ENCODE data around the gene MET. TPM values are rescaled to one million over a fixed set of nuclear protein-coding genes. Genes with fewer than 3 reads are reported as not detected.

Gene MET
- total RNA-seq, 1 experiment from 2014 or later = 5.0 TPM

GRCh38 chr7:116783666-116784318 is 111.8 kb downstream of the MET start:
- Mint-ChIP-seq H3K4me3 (no peak overlapping the region), H3K9me3 (no peaks in the 10 kb centered on the region), H3K27ac (no peak overlapping the region), H3K4me1 (peaks cover 29 to 30% of the 10 kb centered on the region in 2 experiments), H3K36me3 (ENCODE audit: insufficient read depth in 1 of 3, low read depth in 3 of 3) (no peaks in the 10 kb centered on the region), H3K27me3 (ENCODE audit: low read depth) (no peaks in the 10 kb centered on the region; the same call in 1 of the 2 replicates)
- Histone ChIP-seq H4K5ac (ENCODE audit: insufficient read length, low read depth, low read length) (no peak overlapping the region), H3K9me3 (ENCODE audit: control insufficient read depth, low read depth, low read length) (no peaks in the 10 kb centered on the region), H2AK5ac (ENCODE audit: insufficient read length, low read length) (no peak overlapping the region), H2BK120ac (ENCODE audit: low read depth, low read length, poor library complexity, severe bottlenecking) (no peak overlapping the region), H3K4me1 (ENCODE audit: insufficient read depth, low read length) (peaks cover 6% of the 10 kb centered on the region; the same call in 1 of the 2 replicates), H3K14ac (ENCODE audit: insufficient read depth, low read length) (no peak overlapping the region), H3K23ac (ENCODE audit: insufficient read length, low read depth, low read length) (no peak overlapping the region), H4K8ac (replicated peaks; ENCODE audit: insufficient read length, low read depth, low read length) (no peak overlapping the region), H2BK12ac (ENCODE audit: insufficient read length, low read depth, low read length) (no peak overlapping the region), H3K27me3 (ENCODE audit: insufficient read depth, low read length) (no peaks in the 10 kb centered on the region), H2AFZ (ENCODE audit: low read length) (no peak overlapping the region), H3K4me2 (ENCODE audit: insufficient read depth, insufficient read length, low read length) (no peak overlapping the region), H3K9ac (ENCODE audit: extremely low read depth, insufficient read length, low read length) (no peak overlapping the region), H3K27ac (ENCODE audit: insufficient read length, low read depth, low read length) (no peak overlapping the region), H3K18ac (ENCODE audit: insufficient read length, low read depth, low read length) (no peak overlapping the region), H2BK5ac (ENCODE audit: insufficient read length, low read length) (no peak overlapping the region), H3K79me2 (ENCODE audit: insufficient read depth, low read length) (no peaks in the 10 kb centered on the region), H2BK20ac (ENCODE audit: low read depth, low read length, poor library complexity, severe bottlenecking) (no peak overlapping the region), H3K56ac (ENCODE audit: insufficient read length, low read depth, low read length) (no peak overlapping the region), H3K23me2 (ENCODE audit: insufficient read length, low read depth, low read length, poor library complexity, severe bottlenecking) (no peaks in the 10 kb centered on the region), H4K20me1 (ENCODE audit: control insufficient read depth, insufficient read depth, insufficient read length) (no peaks in the 10 kb centered on the region), H3K4ac (ENCODE audit: low read depth, low read length) (no peak overlapping the region), H4K91ac (ENCODE audit: insufficient read length, low read depth, low read length) (no peak overlapping the region), H2BK15ac (ENCODE audit: low read depth, low read length) (no peak overlapping the region), H3T11ph (ENCODE audit: low read length) (no peak overlapping the region), H3K79me1 (ENCODE audit: insufficient read depth, low read depth, low read length, poor library complexity, severe bottlenecking) (no peaks in the 10 kb centered on the region)
- TF ChIP-seq, protein P1, sequence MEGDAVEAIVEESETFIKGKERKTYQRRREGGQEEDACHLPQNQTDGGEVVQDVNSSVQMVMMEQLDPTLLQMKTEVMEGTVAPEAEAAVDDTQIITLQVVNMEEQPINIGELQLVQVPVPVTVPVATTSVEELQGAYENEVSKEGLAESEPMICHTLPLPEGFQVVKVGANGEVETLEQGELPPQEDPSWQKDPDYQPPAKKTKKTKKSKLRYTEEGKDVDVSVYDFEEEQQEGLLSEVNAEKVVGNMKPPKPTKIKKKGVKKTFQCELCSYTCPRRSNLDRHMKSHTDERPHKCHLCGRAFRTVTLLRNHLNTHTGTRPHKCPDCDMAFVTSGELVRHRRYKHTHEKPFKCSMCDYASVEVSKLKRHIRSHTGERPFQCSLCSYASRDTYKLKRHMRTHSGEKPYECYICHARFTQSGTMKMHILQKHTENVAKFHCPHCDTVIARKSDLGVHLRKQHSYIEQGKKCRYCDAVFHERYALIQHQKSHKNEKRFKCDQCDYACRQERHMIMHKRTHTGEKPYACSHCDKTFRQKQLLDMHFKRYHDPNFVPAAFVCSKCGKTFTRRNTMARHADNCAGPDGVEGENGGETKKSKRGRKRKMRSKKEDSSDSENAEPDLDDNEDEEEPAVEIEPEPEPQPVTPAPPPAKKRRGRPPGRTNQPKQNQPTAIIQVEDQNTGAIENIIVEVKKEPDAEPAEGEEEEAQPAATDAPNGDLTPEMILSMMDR (conservative IDR thresholded peaks at IDR 0.05) = no peak
- WGBS (ENCODE audit: extremely low coverage, insufficient read length, low lambda C conversion rate) = no CpG with 5 or more reads among the region's 4 CpGs
- DNase-seq = no peak

Measured in H9 (cell line).